ENCODE measurements around the gene SNCA. TPM values are rescaled to one million over a fixed set of nuclear protein-coding genes. Genes with fewer than 3 reads are reported as not detected.
A peak's percentile ranks its signal among the peaks of the same experiment; 100 is the strongest.

SNCA gene
- total RNA-seq, 1 experiment from 2014 or later = 36.8 TPM

DNA sequence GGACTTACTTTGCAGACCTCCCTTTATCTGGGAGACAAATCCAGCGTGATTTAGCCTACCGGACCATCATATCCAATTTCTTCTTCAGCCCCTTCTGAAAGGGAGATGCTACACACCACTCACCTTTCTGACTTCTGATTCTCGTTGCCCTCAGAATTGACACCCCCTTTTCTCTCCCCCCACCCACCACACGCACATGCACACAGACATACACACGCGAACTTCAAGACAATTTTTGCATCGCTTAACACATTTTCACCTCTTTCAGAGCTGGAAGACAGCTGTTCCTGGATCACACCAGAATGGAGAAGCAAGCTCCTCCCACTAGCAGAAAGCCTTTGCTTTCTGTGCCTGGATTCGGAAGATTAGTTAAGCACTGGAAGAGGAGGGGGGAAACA, 1.0 kb upstream of the SNCA start:
- TF ChIP-seq, protein P1, sequence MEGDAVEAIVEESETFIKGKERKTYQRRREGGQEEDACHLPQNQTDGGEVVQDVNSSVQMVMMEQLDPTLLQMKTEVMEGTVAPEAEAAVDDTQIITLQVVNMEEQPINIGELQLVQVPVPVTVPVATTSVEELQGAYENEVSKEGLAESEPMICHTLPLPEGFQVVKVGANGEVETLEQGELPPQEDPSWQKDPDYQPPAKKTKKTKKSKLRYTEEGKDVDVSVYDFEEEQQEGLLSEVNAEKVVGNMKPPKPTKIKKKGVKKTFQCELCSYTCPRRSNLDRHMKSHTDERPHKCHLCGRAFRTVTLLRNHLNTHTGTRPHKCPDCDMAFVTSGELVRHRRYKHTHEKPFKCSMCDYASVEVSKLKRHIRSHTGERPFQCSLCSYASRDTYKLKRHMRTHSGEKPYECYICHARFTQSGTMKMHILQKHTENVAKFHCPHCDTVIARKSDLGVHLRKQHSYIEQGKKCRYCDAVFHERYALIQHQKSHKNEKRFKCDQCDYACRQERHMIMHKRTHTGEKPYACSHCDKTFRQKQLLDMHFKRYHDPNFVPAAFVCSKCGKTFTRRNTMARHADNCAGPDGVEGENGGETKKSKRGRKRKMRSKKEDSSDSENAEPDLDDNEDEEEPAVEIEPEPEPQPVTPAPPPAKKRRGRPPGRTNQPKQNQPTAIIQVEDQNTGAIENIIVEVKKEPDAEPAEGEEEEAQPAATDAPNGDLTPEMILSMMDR (IDR thresholded peaks at IDR 0.05; ENCODE audit: unreplicated experiment) = no peak
- Mint-ChIP-seq H3K36me3 (ENCODE audit: insufficient read depth, unreplicated experiment) (peaks cover 29% of the 10 kb centered on the region), H3K9me3 (ENCODE audit: low read depth, unreplicated experiment) (no peaks in the 10 kb centered on the region), H3K4me3 (ENCODE audit: low read depth, unreplicated experiment) (peak overlapping the region; percentile 97), H3K4me1 (ENCODE audit: low read depth, unreplicated experiment) (peaks cover 6% of the 10 kb centered on the region), H3K27me3 (ENCODE audit: unreplicated experiment) (no peaks in the 10 kb centered on the region), H3K27ac (ENCODE audit: unreplicated experiment) (peak overlapping the region; percentile 85)
- CTCF ChIA-PET = interaction anchor here (0.6 kb wide), 1 partner anchor 82 kb away, joined by 5 read pairs; no protein-coding TSS in a partner anchor
- intact Hi-C loops (cut with micrococcal nuclease; ENCODE audit: unreplicated experiment) = loop anchor here (5.0 kb wide), 1 partner anchor 36 kb away; no protein-coding TSS in a partner anchor
- no TSS peak for BruUV-seq (replicated peaks)
- DNase-seq = no peak

DNA sequence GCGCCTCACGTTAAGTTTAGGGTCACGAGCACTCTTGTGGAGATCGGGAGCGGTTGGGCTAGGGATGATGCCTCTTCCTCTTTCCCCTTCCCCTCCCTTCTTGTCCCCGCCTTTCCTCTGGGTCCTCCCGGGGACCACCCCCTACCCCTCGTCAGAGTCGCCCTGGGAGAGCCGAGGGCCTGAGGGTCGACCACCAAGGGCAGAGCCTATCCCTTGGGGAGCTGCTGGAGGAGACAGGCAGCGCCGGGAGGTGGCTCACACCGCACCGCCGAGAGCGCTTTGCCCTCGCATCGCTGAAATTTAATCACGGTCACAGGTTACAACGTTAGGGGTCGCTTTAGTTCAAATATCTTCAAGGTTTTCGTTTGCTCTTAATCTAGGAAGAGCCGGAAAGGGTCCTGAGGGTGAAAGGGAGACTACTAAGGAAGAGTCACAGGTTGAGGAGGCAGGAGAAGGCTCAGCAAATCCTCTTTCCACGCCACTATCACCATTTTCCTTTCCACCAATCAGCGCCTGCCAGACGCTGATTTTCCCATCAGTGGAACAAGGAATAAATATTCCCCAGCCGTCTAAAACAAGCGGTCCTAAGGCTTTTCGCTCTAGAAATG, 528 bp upstream of the SNCA start:
- Mint-ChIP-seq H3K9me3 (ENCODE audit: low read depth, unreplicated experiment) (no peaks in the 10 kb centered on the region), H3K27ac (ENCODE audit: unreplicated experiment) (peak overlapping the region; percentile 85), H3K36me3 (ENCODE audit: insufficient read depth, unreplicated experiment) (peaks cover 29% of the 10 kb centered on the region), H3K4me1 (ENCODE audit: low read depth, unreplicated experiment) (peaks cover 6% of the 10 kb centered on the region), H3K4me3 (ENCODE audit: low read depth, unreplicated experiment) (peak overlapping the region; percentile 97), H3K27me3 (ENCODE audit: unreplicated experiment) (no peaks in the 10 kb centered on the region)
- CTCF ChIA-PET = no interaction called here
- peak; percentile 25 for DNase-seq
- TF ChIP-seq, protein P1 (IDR thresholded peaks at IDR 0.05; ENCODE audit: unreplicated experiment) = no peak
- no TSS peak for BruUV-seq (replicated peaks)
- intact Hi-C loops (cut with micrococcal nuclease; ENCODE audit: unreplicated experiment) = loop anchor here (5.0 kb wide), 1 partner anchor 35 kb away; no protein-coding TSS in a partner anchor

DNA sequence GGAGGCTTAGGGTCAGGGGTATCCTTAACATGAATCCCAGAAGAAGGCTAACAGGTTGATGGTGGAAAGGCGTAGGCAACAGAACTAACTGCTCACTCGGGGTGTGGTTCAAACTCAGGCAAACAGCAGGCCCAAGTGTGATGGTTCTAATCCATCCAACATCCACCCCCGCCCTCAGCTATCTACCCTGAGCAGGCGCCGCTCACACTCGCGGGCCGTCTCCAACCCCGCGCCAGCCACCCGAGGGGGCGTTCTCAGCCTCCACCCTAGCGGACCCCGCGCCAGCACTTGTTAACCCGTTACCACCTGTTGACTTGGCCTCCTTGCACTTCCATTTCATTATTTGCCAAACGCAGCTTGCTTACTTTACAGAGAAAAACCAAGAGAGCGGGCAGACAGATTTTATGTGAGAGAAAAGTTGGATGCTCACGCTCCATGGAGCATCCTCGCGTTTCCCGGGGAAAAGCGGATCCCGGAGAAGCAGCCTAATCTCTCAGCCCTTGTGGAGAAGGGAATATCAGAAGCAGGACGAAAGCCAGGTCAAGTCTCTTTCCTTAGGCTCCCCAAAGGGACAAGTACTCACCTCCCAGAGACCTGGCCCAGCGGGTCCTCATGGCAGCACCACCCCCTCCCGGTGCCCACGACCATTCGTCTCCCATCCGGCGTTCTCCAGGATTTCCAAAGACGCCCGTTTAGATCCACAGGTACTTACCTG, 773 bp downstream of the SNCA start:
- H3K27ac Mint-ChIP-seq (ENCODE audit: unreplicated experiment) = peak overlapping the region; percentile 50
- H3K4me3 Mint-ChIP-seq (ENCODE audit: low read depth, unreplicated experiment) = peak overlapping the region; percentile 97
- TF ChIP-seq, protein P1 (IDR thresholded peaks at IDR 0.05; ENCODE audit: unreplicated experiment) = no peak
- peaks cover 29% of the 10 kb centered on the region for H3K36me3 Mint-ChIP-seq (ENCODE audit: insufficient read depth, unreplicated experiment)
- intact Hi-C loops (cut with micrococcal nuclease; ENCODE audit: unreplicated experiment) = loop anchor here (5.0 kb wide), 1 partner anchor 34 kb away; no protein-coding TSS in a partner anchor
- BruUV-seq (replicated peaks) = no TSS peak
- CTCF ChIA-PET = interaction anchor here (0.6 kb wide), 1 partner anchor 219 kb away, joined by 5 read pairs; no protein-coding TSS in a partner anchor
- H3K9me3 Mint-ChIP-seq (ENCODE audit: low read depth, unreplicated experiment) = no peaks in the 10 kb centered on the region
- peaks cover 6% of the 10 kb centered on the region for H3K4me1 Mint-ChIP-seq (ENCODE audit: low read depth, unreplicated experiment)
- DNase-seq = peak; percentile 3
- H3K27me3 Mint-ChIP-seq (ENCODE audit: unreplicated experiment) = no peaks in the 10 kb centered on the region

DNA sequence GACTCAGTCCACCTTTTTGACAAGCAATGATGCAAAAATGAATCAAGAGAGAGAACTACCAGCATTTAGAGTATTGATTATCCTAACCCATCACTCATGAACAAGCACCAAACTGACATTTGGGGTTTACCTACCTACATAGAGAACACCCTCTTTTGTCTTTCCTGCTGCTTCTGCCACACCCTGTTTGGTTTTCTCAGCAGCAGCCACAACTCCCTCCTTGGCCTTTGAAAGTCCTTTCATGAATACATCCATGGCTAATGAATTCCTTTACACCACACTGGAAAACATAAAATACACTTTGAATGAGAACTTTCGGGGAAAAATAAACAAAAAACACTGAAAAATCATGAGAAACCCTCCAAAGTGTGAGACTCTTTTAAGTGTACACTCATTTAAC, 1.5 kb downstream of the SNCA start:
- no TSS peak for BruUV-seq (replicated peaks)
- Mint-ChIP-seq H3K4me3 (ENCODE audit: low read depth, unreplicated experiment) (peak overlapping the region; percentile 97), H3K9me3 (ENCODE audit: low read depth, unreplicated experiment) (no peaks in the 10 kb centered on the region), H3K27ac (ENCODE audit: unreplicated experiment) (no peak overlapping the region), H3K27me3 (ENCODE audit: unreplicated experiment) (no peaks in the 10 kb centered on the region), H3K36me3 (ENCODE audit: insufficient read depth, unreplicated experiment) (peaks cover 29% of the 10 kb centered on the region), H3K4me1 (ENCODE audit: low read depth, unreplicated experiment) (peaks cover 6% of the 10 kb centered on the region)
- CTCF ChIA-PET = interaction anchor here (0.6 kb wide), 1 partner anchor 220 kb away, joined by 5 read pairs; no protein-coding TSS in a partner anchor
- no peak for DNase-seq
- TF ChIP-seq, protein P1 (IDR thresholded peaks at IDR 0.05; ENCODE audit: unreplicated experiment) = no peak
- intact Hi-C loops (cut with micrococcal nuclease; ENCODE audit: unreplicated experiment) = loop anchor here (5.0 kb wide), 1 partner anchor 33 kb away; no protein-coding TSS in a partner anchor

Measured in Calu3 (cell line).